SKM-1 treated with dmso at 0.1 percent for 144 hours (cell line): ENCODE results near the gene CD248.
"Not testable (repeated sequence)": the region's sequence is repeated elsewhere in the genome, so short reads cannot be mapped to it uniquely, and the experiment has no call there.

Experiments
- DNase-seq: peaks from one replicate; lab custom pipeline; 2025; ENCODE audit not compliant: unreplicated experiment; lab: John Stamatoyannopoulos, UW

CD248 gene

DNA sequence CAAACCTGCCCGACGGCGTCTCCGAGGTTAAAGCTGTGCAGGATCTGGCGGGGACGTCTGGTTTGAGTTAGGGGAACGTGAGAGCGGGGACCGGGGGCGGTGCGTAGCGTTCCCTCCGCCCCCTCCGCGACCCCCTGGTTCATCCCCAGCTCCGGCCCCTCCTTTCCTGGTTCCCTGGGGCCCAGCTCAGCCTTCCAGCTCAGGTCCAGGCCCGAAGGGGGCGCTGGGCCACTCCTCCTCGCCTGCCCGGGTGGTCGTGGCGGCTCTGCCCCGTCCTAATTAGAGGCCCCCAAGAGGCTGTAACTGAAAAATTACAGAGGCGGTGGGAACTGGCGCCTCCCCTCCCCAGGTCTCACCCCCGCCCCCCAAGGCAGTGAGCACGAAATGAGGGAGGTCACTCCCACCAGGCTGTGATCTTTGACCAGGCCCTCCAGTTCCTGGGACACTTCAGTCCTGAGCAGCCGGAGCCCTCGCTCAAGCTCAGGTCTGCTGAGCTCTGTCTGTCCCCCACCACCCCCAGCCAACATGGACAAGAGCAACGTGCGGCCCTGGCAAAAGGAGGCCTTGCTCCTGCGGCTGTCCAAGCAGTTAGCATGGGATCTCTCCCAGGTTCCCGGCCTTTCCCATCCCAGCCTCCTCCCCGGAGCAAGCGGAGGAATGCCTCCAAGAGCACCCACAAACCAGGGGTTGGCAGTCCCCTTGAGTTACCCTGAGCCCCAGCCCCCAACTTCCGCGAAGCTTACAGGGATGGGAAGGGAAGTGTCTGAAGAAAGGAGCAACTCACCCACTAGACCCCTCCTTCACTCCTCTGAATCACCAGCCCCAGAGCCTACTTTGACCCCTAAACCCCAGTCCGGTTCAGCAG lies 3.3 kb downstream of the CD248 start:
- no peak for DNase-seq

GRCh38 chr11:66312549-66313320 lies 4.1 kb downstream of the CD248 start:
- DNase-seq, result peak; percentile 95

DNA sequence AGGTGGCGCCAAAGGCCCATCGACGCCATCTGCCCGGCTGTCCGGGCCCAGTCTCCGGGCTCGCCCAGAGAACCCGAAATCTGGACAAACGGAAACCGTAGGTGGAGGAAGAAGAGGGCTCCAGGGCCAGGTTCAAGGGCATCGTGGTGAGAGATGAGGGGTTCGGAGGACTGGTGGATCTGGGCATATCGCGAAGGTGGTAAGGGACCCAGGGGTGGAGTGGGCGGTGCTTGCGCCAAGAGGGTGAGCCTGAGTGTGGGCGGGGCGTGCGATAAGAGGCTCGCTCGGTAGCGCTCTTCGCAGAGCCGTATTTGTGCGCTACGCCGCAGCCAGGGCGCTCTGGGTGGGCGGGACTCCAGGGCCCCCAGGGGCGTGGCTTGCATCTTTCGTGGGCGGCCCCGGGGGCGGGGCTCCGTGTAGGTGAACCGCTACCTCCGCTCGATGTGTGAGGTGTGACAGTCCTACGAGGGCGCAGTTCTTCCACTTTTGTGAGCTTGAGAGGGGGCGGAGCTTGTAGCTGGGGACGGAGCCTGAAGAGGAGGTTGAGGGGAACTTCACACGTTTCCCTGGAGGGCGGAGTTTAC lies 4.8 kb downstream of the CD248 start:
- DNase-seq, result peak; percentile 84

- DNase-seq, result no peak
Measured at GRCh38 chr11:66311470-66311964, 5.3 kb downstream of the CD248 start.

GRCh38 chr11:66310803-66311440 lies 5.9 kb downstream of the CD248 start:
- not testable (repeated sequence) for DNase-seq

- no peak for DNase-seq
Measured at GRCh38 chr11:66310324-66310723, 6.5 kb downstream of the CD248 start.

GRCh38 chr11:66309475-66309874 lies 7.4 kb downstream of the CD248 start:
- no peak for DNase-seq

DNA sequence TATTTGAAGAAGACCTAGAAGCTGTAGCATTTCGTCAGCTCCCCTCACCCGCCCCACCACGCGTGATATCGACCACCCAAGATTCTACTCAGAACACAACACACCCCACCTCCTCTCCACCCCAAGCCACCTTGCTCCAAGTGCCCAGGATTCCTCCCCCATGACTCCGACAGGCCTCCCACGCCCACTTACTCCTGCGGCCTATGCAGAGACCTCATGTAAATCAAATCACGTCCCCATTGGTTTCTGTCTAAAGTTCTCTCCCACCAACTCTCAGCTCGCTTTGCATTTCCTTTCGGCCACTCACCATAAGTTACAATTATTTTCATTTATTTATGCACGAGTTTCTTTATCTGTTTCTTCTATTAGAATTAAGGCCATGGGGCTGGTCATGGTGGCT lies 14.2 kb downstream of the CD248 start:
- no peak for DNase-seq

DNA sequence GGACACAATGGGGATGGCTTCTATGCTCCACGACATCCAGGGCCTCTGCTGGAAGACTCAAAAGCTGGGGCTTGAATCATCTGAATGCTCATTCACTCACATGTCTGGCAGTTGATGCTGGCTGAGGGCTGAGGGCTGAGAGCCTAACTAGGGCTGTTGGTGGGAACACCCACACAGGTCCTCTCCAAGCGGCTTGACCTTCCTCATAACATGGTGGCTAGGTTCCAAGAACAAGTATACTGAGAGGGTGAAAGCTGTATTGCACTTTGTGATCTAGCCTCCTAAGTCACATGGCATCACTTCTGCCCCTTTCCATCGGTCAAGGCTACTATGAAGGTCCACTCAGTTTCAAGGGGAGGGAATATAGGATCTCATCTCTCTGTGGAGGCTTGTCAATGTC lies 17.7 kb downstream of the CD248 start:
- DNase-seq, result no peak

DNA sequence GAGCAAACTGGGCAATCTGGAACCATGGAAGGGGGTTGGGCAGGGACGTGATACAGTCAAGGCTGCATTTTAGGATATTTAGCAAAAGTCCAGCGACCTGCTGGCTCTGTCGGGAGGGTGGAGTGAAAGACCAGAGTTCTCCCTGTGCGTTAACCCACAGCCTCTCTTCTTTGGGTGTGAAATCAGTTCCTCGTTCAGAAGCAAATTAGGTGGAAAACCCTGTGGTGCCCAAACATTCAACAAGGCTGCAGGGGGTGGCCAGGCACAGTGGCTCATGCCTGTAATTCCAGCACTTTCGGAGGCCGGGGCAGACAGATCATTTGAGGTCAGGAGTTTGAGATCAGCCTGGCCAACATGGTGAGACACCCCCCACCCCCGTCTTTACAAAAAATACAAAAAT lies 19.2 kb downstream of the CD248 start:
- DNase-seq, result no peak

DNA sequence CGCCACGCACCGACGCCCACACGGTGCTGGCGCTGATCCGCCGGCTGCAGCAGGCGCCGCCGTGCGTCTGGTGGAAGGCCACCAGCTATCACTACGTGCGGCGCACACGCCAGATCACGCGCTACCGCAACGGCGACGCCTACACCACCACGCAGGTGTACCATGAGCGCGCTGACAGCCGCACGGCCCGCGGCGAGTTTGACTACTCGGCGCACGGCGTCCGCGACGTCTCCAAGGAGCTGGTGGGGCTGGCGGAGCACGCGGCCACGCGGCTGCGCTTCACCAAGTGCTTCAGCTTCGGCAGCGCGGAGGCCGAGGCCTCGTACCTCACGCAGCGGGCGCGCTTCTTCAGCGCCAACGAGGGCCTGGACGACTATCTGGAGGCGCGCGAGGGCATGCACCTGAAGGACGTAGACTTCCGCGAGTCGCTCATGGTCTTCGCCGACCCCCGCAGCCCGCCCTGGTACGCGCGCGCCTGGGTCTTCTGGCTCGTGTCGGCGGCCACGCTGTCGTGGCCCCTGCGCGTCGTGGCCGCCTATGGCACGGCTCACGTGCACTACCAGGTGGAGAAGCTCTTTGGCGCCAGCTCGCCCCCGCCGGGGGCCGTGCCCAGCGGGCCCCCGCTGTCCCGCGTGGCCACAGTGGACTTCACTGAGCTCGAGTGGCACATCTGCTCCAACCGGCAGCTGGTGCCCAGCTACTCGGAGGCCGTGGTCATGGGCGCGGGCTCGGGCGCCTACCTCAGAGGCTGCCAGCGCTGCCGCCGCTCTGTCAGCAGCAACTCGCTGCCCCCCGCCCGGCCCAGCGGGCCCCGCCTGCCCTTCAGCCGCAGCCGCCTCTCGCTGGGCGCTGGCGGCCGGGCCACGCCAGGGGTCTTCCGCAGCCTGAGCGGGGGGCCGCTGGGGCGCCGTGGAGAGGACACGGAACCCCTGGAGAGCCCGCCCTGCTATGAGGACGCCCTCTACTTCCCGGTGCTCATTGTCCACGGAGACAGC lies 21.9 kb downstream of the CD248 start:
- DNase-seq, result no peak

DNA sequence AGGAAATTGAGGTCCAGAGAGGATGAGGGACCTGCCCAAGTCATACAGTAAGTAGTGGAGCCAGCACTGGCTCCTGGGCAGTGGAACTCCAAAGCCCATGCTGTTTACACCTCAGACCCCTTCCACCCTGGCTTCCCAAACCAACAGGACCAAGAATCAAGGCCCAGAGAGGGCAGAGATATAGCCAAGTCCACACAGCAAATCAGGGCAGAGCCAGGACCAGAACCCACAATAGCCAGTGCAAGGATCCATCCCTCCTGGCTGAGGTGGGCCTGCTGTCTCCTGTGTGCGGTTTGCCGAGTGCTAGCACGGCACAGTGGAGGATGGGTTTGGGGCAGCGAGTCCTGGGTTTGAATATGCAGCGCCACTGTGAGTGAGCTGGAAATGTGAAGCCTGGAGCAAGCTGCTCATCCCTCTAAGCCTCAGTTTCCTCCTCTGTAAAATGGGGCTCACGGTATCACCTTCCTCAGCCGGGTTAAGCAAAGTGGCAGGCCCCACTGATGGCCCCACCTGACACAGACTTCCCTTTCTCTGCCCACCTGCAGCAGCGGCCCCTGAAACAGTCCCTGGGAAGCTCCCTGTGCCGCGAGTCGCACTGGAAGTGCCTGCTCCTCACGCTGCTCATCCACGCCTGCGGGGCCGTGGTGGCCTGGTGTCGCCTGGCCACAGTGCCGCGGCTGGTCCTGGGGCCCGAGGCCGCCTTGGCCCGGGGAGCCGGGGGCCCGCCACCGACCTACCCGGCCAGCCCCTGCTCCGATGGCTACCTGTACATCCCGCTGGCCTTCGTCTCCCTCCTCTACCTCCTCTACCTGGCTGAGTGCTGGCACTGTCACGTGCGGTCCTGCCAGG lies 22.8 kb downstream of the CD248 start:
- DNase-seq, result no peak

DNA sequence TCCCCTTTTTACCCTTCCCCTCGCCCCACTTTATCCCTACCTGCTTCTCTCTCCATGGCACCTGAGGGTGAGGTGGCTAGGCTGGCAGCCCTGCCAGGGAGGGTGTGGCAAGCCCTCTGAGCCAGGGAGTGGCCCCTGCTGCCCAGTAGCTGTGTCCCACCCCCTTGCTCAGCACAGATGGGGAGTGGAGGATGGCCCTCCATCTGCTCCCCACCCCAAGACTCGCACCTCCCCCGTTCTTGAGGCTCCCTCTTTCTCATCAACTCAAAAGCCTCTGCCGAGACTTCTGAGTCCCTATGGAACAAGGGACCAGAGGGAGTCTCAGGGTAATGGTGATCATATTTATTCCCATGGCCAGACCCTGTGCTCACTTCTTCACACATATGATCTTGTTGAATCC lies 23.5 kb downstream of the CD248 start:
- DNase-seq, result no peak

DNA sequence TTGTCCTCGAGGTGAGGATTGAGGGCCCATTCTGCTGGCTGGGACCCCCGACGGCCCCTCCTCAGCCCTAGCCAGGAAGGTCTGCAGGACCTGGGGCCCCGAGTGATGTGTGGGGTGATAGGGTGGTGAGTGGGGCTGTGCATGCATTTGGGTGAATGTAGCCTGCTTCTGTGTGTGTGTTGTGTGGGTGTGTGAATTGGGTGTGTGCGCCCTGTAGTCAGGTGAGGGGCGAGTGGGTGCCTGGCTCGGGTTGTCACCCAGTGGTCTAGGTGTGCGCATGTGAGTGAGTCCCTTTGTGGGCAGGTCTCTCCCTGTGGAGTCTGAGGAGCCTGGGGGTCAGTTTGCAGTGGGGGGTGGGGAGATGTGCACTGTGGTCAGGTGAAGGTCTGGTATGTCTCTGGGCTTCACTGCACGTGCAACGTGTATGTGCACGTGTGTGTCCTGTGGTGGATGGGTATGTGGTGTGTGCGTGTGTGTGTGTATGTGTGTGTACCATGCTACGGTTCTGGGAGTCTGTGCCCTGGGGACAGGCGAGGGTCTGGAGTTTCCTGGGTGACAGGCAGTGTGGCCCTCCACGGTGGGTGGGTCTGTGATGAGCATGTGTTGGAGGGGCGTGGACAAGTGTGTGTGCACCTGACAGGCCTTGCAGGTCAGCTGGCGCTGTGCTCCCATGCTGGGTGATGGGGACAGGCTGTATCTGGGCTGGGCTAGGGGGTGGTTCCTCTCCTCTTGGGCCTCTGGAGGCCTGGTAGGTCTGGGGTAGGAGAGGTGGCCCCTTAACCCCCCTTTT lies 24.1 kb downstream of the CD248 start:
- DNase-seq, result no peak

- DNase-seq, result no peak
Measured at GRCh38 chr11:66291706-66292542, 24.9 kb downstream of the CD248 start, which contains the start of gene TMEM151A. Gene TMEM151A (plus strand): TSS chr11:66291894. CDS start chr11:66292014, 120 bp downstream.

DNA sequence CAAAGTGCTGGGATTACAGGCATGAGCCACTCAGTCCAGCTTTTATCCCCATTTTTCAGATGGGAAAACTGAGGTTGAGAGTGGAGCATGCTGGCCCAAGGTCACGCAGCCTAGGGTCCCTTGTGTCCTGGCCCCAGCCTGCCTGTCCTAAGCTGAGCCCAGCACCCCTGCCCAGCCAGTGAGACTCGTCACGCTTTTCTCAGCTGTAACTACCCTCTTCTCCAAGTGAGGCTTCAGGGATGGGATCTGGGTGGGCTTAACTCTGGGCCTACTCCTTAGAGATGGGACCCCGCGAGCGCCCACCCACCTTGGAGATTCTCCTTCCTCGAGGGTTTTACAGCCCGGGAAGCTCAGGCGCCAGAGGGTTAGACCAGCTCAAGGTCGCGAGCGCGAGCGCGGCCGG lies 25.5 kb downstream of the CD248 start:
- no peak for DNase-seq

DNA sequence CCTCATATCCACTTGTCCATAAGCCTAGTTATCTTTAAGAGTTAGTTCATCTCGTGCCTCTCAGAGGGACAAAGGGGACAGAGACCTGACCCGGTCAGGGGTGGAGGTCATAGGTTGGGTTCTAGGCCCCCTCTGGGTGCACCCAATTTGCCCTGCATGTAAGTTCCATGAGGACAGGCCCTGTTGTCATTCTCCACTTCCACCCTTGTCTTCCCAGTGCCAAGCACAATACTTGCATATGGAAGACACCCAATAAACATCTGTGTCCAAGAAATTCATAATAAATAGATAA lies 26.6 kb downstream of the CD248 start:
- no peak for DNase-seq
